HG03469 (cell line): ENCODE measurements around the gene BLVRA.
"Not testable (repeated sequence)": the region's sequence is repeated elsewhere in the genome, so short reads cannot be mapped to it uniquely, and the experiment has no call there.

Source experiments
- ATAC-seq: cut with Tn5 transposase; IDR thresholded peaks from one replicate; pipeline ENCODE4 v1.9.1; 2021; ENCODE audit warnings: mild to moderate bottlenecking, moderate library complexity, moderate number of reproducible peaks; ENCODE audit not compliant: unreplicated experiment

The BLVRA gene

GRCh38 chr7:43768201-43768886, 9.9 kb downstream of the BLVRA start:
- no peak for ATAC-seq

- ATAC-seq: no peak
Measured at GRCh38 chr7:43768887-43769272, 10.4 kb downstream of the BLVRA start.

GRCh38 chr7:43769281-43769680, 10.8 kb downstream of the BLVRA start:
- no peak for ATAC-seq

- ATAC-seq: no peak
Measured at GRCh38 chr7:43769791-43770465, 11.4 kb downstream of the BLVRA start.

- no peak for ATAC-seq
Measured at GRCh38 chr7:43771128-43771527, 12.6 kb downstream of the BLVRA start.

- no peak for ATAC-seq
Measured at GRCh38 chr7:43771573-43771972, 13.1 kb downstream of the BLVRA start.

GRCh38 chr7:43773268-43773667, 14.8 kb downstream of the BLVRA start:
- ATAC-seq: not testable (repeated sequence)

GRCh38 chr7:43775255-43775654, 16.8 kb downstream of the BLVRA start:
- not testable (repeated sequence) for ATAC-seq

- ATAC-seq: not testable (repeated sequence)
Measured at GRCh38 chr7:43778293-43779044, 20.0 kb downstream of the BLVRA start.

- ATAC-seq: no peak
Measured at GRCh38 chr7:43779045-43779812, 20.7 kb downstream of the BLVRA start.

- ATAC-seq: no peak
Measured at GRCh38 chr7:43781726-43782607, 23.5 kb downstream of the BLVRA start.

GRCh38 chr7:43782768-43783555, 24.5 kb downstream of the BLVRA start:
- ATAC-seq: no peak

- no peak for ATAC-seq
Measured at GRCh38 chr7:43784030-43784584, 25.6 kb downstream of the BLVRA start.

GRCh38 chr7:43784585-43785087, 26.2 kb downstream of the BLVRA start:
- ATAC-seq: peak; percentile 89

GRCh38 chr7:43785420-43785819, 26.9 kb downstream of the BLVRA start:
- ATAC-seq: no peak

GRCh38 chr7:43787771-43788170, 29.3 kb downstream of the BLVRA start:
- no peak for ATAC-seq

GRCh38 chr7:43790006-43790405, 31.5 kb downstream of the BLVRA start:
- no peak for ATAC-seq

GRCh38 chr7:43790834-43791233, 32.4 kb downstream of the BLVRA start:
- ATAC-seq: no peak

GRCh38 chr7:43791665-43792064, 33.2 kb downstream of the BLVRA start:
- ATAC-seq: no peak
